ENCODE measurements around the gene LCOR. TPM values are rescaled to one million over a fixed set of nuclear protein-coding genes. Genes with fewer than 3 reads are reported as not detected.
"Not testable (repeated sequence)": the region's sequence is repeated elsewhere in the genome, so short reads cannot be mapped to it uniquely, and the experiment has no call there.

LCOR gene
- total RNA-seq, 1 donor from 2014 or later: 68.2 TPM

DNA sequence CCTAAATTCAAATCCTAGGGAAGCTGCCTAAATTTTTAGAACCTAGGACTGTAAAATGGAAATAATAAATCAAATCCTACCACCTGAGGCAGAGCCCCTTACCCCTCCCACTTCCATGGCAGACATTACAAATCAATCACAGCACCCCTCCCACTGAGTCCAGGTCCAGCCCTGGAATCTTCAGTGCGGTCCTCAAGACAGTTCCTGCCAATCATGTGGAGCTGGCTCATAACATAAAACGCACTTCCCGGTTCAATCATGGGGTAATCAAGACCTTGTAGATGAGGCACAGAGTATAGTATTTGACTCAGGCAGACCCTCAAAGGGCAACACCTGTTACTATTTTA is 196.7 kb downstream of the LCOR start:
- no peak overlapping the region for H3K27ac Mint-ChIP-seq
- H3K4me3 Mint-ChIP-seq: no peak overlapping the region
- TF ChIP-seq, protein P1, sequence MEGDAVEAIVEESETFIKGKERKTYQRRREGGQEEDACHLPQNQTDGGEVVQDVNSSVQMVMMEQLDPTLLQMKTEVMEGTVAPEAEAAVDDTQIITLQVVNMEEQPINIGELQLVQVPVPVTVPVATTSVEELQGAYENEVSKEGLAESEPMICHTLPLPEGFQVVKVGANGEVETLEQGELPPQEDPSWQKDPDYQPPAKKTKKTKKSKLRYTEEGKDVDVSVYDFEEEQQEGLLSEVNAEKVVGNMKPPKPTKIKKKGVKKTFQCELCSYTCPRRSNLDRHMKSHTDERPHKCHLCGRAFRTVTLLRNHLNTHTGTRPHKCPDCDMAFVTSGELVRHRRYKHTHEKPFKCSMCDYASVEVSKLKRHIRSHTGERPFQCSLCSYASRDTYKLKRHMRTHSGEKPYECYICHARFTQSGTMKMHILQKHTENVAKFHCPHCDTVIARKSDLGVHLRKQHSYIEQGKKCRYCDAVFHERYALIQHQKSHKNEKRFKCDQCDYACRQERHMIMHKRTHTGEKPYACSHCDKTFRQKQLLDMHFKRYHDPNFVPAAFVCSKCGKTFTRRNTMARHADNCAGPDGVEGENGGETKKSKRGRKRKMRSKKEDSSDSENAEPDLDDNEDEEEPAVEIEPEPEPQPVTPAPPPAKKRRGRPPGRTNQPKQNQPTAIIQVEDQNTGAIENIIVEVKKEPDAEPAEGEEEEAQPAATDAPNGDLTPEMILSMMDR (IDR thresholded peaks at IDR 0.05; ENCODE audit: unreplicated experiment): no peak
- no peaks in the 10 kb centered on the region for H3K9me3 Mint-ChIP-seq
- DNase-seq (ENCODE audit: low spot score in 2 of 2, unreplicated experiment in 2 of 2): no peak
- no peaks in the 10 kb centered on the region for H3K36me3 Mint-ChIP-seq
- peaks cover 16% of the 10 kb centered on the region for H3K4me1 Mint-ChIP-seq
- peaks cover 30% of the 10 kb centered on the region for H3K27me3 Mint-ChIP-seq (ENCODE audit: low read depth)

GRCh38 chr10:97029271-97029670 is 197.2 kb downstream of the LCOR start:
- peaks cover 31% of the 10 kb centered on the region for H3K27me3 Mint-ChIP-seq (ENCODE audit: low read depth)
- no peak overlapping the region for H3K27ac Mint-ChIP-seq
- peaks cover 11% of the 10 kb centered on the region for H3K4me1 Mint-ChIP-seq
- no peak for DNase-seq (ENCODE audit: low spot score in 2 of 2, unreplicated experiment in 2 of 2)
- H3K4me3 Mint-ChIP-seq: no peak overlapping the region
- no peaks in the 10 kb centered on the region for H3K9me3 Mint-ChIP-seq
- no peaks in the 10 kb centered on the region for H3K36me3 Mint-ChIP-seq
- TF ChIP-seq, protein P1 (IDR thresholded peaks at IDR 0.05; ENCODE audit: unreplicated experiment): no peak

DNA sequence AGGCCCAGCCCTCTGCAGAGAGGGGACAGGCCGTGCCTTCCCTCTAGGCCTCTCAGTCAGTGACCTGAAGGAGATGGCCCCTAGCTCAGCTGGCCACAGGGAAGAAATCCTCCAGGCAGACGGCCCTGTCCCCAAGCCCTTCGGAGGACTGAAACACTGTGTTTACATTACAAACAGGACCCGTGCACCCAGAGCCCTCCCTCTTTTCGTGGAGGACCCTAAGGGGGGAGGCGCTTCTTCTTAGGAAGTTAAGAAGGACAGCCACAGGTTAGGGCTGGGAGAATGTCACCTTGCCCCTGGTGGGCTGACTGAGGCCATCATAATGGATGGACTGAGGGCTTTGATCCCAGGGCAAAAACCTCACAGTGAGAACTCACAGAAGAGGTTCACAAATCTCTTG is 198.8 kb downstream of the LCOR start:
- no peaks in the 10 kb centered on the region for H3K36me3 Mint-ChIP-seq
- peaks cover 46% of the 10 kb centered on the region for H3K27me3 Mint-ChIP-seq (ENCODE audit: low read depth)
- H3K4me1 Mint-ChIP-seq: no peaks in the 10 kb centered on the region
- no peak for DNase-seq (ENCODE audit: low spot score in 2 of 2, unreplicated experiment in 2 of 2)
- TF ChIP-seq, protein P1 (IDR thresholded peaks at IDR 0.05; ENCODE audit: unreplicated experiment): no peak
- H3K9me3 Mint-ChIP-seq: no peaks in the 10 kb centered on the region
- no peak overlapping the region for H3K4me3 Mint-ChIP-seq
- H3K27ac Mint-ChIP-seq: no peak overlapping the region

DNA sequence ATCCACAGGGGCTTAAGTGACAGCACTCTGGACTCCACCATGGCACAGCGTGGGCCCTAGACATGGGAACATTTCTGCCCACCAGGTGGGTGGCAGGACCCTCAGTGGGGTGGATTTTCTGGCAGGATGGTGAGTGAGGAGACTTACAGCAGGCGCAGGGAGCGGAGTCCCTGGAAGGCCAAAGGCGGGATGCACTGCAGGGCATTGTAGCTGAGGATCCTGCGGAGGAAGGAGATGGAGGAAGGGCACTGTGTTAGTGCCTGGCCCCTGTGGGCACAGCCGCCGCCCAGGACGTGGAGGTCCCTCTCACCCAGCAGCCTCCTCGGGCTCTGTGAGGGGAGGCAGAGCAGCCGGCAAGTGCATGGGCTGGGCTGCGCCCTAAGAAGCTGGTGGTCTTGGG is 199.4 kb downstream of the LCOR start:
- DNase-seq (ENCODE audit: low spot score in 2 of 2, unreplicated experiment in 2 of 2): no peak
- no peaks in the 10 kb centered on the region for H3K4me1 Mint-ChIP-seq
- H3K27me3 Mint-ChIP-seq (ENCODE audit: low read depth): peaks cover 50% of the 10 kb centered on the region
- TF ChIP-seq, protein P1 (IDR thresholded peaks at IDR 0.05; ENCODE audit: unreplicated experiment): no peak
- no peaks in the 10 kb centered on the region for H3K9me3 Mint-ChIP-seq
- no peaks in the 10 kb centered on the region for H3K36me3 Mint-ChIP-seq
- no peak overlapping the region for H3K27ac Mint-ChIP-seq
- no peak overlapping the region for H3K4me3 Mint-ChIP-seq

DNA sequence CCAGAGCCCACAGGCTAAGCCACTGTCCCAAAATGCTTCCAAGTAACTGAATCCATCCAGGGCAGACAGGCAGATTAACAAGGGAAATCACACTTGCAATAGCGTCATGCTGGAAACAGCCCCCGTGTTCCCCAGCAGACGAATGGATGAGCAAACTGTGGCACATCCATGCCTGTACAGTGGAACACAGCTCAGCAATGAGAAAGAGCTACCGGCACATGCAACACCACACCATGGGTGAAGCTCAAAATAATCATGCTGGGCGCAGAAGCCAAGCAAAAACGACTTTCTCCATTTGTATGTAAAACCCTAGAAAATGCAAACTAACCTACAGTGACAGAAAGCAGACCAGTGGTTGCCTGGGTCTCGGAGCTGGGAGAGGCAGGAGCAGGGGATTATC is 200.5 kb downstream of the LCOR start:
- Mint-ChIP-seq H3K9me3 (no peaks in the 10 kb centered on the region), H3K4me1 (peaks cover 5% of the 10 kb centered on the region), H3K27ac (no peak overlapping the region)

GRCh38 chr10:97033841-97034240 is 201.7 kb downstream of the LCOR start:
- peaks cover 12% of the 10 kb centered on the region for H3K4me1 Mint-ChIP-seq
- not testable (repeated sequence) for H3K36me3 Mint-ChIP-seq; H3K9me3 Mint-ChIP-seq; H3K27ac Mint-ChIP-seq; H3K4me3 Mint-ChIP-seq; DNase-seq (ENCODE audit: low spot score in 2 of 2, unreplicated experiment in 2 of 2)
- H3K27me3 Mint-ChIP-seq (ENCODE audit: low read depth): peaks cover 49% of the 10 kb centered on the region

More for the DNA sequence above, 200.5 kb downstream of the LCOR start:
- no peaks in the 10 kb centered on the region for H3K36me3 Mint-ChIP-seq
- no peak overlapping the region for H3K4me3 Mint-ChIP-seq
- TF ChIP-seq, protein P1 (IDR thresholded peaks at IDR 0.05; ENCODE audit: unreplicated experiment): no peak
- H3K27me3 Mint-ChIP-seq (ENCODE audit: low read depth): peaks cover 53% of the 10 kb centered on the region
- no peak for DNase-seq (ENCODE audit: low spot score in 2 of 2, unreplicated experiment in 2 of 2)
